Measurements from ENCODE around the gene LRRFIP1. TPM values are rescaled to one million over a fixed set of nuclear protein-coding genes. Genes with fewer than 3 reads are reported as not detected.

LRRFIP1 gene
- polyA plus RNA-seq, 1 donor (not counting 4 experiments of a cell fraction or from before 2014, with no cell fraction given) = 115 TPM

GRCh38 chr2:237630216-237631000 is 3.0 kb downstream of the LRRFIP1 start:
- H3K27me3 ChIP-seq (ENCODE audit: control insufficient read depth, extremely low read depth, insufficient read depth, low read length) = peaks cover 60% of the 10 kb centered on the region
- no peaks in the 10 kb centered on the region for H4K20me1 ChIP-seq (ENCODE audit: control insufficient read depth, extremely low read depth, insufficient read depth, low read length)
- H3K79me2 ChIP-seq (ENCODE audit: control insufficient read depth, insufficient read depth, low read length) = no peaks in the 10 kb centered on the region
- no peaks in the 10 kb centered on the region for H3K9me3 ChIP-seq (ENCODE audit: control insufficient read depth, low read depth, low read length)
- H3K9ac ChIP-seq (ENCODE audit: control insufficient read depth, extremely low read depth, insufficient read depth, low read length) = no peak overlapping the region
- TF ChIP-seq CTCF (optimal IDR thresholded peaks at IDR 0.05 in 1 of 3, IDR thresholded peaks at IDR 0.05 in 1 of 3, conservative IDR thresholded peaks at IDR 0.05 in 1 of 3; ENCODE audit: extremely low read depth in 1 of 3, insufficient read depth in 2 of 3, low read length in 3 of 3) (no peak), EZH2 (IDR thresholded peaks at IDR 0.05; ENCODE audit: low read length) (no peak)
- no peak overlapping the region for H3K4me3 ChIP-seq (ENCODE audit: control insufficient read depth in 2 of 3, extremely low read depth in 1 of 3, insufficient read depth in 2 of 3, low read depth in 1 of 3, low read length in 3 of 3)
- no peak overlapping the region for H3K27ac ChIP-seq (ENCODE audit: control insufficient read depth, insufficient read depth, low read length)
- FAIRE-seq (no peak), DNase-seq (ENCODE audit: low read depth, low spot score) (no peak)
- H3K4me1 ChIP-seq (ENCODE audit: control insufficient read depth, extremely low read depth, insufficient read depth, low read length) = no peaks in the 10 kb centered on the region
- H3K4me2 ChIP-seq (ENCODE audit: control insufficient read depth, extremely low read depth, insufficient read depth, low read depth, low read length) = no peak overlapping the region
- H2AFZ ChIP-seq (ENCODE audit: control insufficient read depth, low read length) = no peak overlapping the region
- dilution Hi-C loops (cut with MboI; ENCODE audit: extremely low pct_ligation_motif_present, low sequenced_read_pairs) = no loop called here
- no peaks in the 10 kb centered on the region for H3K36me3 ChIP-seq (ENCODE audit: control insufficient read depth in 2 of 2, extremely low read depth in 1 of 2, insufficient read depth in 2 of 2, low read length in 2 of 2)
- no peaks in the 10 kb centered on the region for H3K9me1 ChIP-seq (ENCODE audit: control insufficient read depth, extremely low read depth, insufficient read depth, low read length)

DNA sequence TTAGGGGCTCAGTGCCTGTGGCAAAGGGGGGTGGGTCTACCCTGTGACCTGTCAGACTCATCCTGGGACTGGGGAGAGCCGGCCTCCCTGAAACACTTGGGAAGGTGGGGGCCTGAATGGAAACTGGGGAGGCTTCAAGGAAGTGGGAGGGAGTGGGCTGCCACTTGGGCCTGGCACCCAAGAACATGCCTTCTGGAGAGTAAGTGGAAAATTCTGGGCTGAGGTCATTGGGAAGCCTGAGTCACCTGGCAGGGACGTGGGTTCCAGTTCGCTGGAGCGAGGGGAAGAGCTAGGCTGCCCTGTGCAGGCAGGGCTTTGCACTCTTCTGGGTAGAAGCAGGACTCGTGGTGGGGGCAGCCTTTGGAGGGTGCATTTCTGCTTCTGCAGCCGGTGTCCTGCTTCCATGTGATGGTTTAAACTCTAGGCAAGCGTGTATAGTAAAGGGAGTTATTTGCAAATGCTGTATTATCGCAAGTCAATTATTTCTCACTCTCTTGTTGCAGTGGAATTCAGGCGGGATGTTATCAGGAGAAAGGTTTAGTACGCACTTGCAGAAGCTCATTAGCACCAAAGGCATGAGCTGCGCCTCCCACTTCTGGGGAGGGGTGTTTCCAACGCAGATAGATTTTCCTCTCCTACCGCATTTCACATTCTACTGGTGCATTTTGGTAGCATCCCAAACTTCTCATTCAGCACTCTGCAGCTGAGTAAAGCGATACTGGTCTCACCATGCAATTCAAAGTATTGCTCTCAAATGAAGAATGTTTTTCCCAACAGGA is 3.8 kb downstream of the LRRFIP1 start:
- Histone ChIP-seq H3K4me1 (ENCODE audit: control insufficient read depth, extremely low read depth, insufficient read depth, low read length) (no peaks in the 10 kb centered on the region), H3K36me3 (ENCODE audit: control insufficient read depth in 2 of 2, extremely low read depth in 1 of 2, insufficient read depth in 2 of 2, low read length in 2 of 2) (no peaks in the 10 kb centered on the region), H4K20me1 (ENCODE audit: control insufficient read depth, extremely low read depth, insufficient read depth, low read length) (no peaks in the 10 kb centered on the region), H3K9ac (ENCODE audit: control insufficient read depth, extremely low read depth, insufficient read depth, low read length) (no peak overlapping the region), H3K9me1 (ENCODE audit: control insufficient read depth, extremely low read depth, insufficient read depth, low read length) (no peaks in the 10 kb centered on the region), H3K4me2 (ENCODE audit: control insufficient read depth, extremely low read depth, insufficient read depth, low read depth, low read length) (no peak overlapping the region), H3K4me3 (ENCODE audit: control insufficient read depth in 2 of 3, extremely low read depth in 1 of 3, insufficient read depth in 2 of 3, low read depth in 1 of 3, low read length in 3 of 3) (no peak overlapping the region), H3K79me2 (ENCODE audit: control insufficient read depth, insufficient read depth, low read length) (no peaks in the 10 kb centered on the region), H2AFZ (ENCODE audit: control insufficient read depth, low read length) (no peak overlapping the region), H3K27ac (ENCODE audit: control insufficient read depth, insufficient read depth, low read length) (no peak overlapping the region), H3K9me3 (ENCODE audit: control insufficient read depth, low read depth, low read length) (no peaks in the 10 kb centered on the region), H3K27me3 (ENCODE audit: control insufficient read depth, extremely low read depth, insufficient read depth, low read length) (peaks cover 52% of the 10 kb centered on the region)
- FAIRE-seq (no peak), DNase-seq (ENCODE audit: low read depth, low spot score) (no peak)
- TF ChIP-seq CTCF (optimal IDR thresholded peaks at IDR 0.05 in 1 of 3, IDR thresholded peaks at IDR 0.05 in 1 of 3, conservative IDR thresholded peaks at IDR 0.05 in 1 of 3; ENCODE audit: extremely low read depth in 1 of 3, insufficient read depth in 2 of 3, low read length in 3 of 3) (no peak), EZH2 (IDR thresholded peaks at IDR 0.05; ENCODE audit: low read length) (no peak)
- dilution Hi-C loops (cut with MboI; ENCODE audit: extremely low pct_ligation_motif_present, low sequenced_read_pairs) = no loop called here
